Hepatocyte (in vitro differentiated cells): ENCODE data around the gene EYA4.

Source experiments
- EZH2phosphoT487 ChIP-seq: fragments of 200-600 bp; sonication (generic); IDR thresholded peaks from one replicate; pipeline ENCODE4 v1.6.1; 2018; ENCODE audit warnings: antibody characterized with exemption, mild to moderate bottlenecking, low read depth, moderate library complexity; ENCODE audit not compliant: unreplicated experiment, severe bottlenecking
- TF ChIP-seq, protein P1 (sequence below): fragments of 200-600 bp; sonication (generic); IDR thresholded peaks from 2 replicates; pipeline ENCODE4 v1.5.1; 2016; ENCODE audit warnings: antibody characterized with exemption, mild to moderate bottlenecking; ENCODE audit not compliant: poor library complexity

GRCh38 chr6:133208183-133208755 is 32.9 kb upstream of the EYA4 start:
- TF ChIP-seq, protein P1, sequence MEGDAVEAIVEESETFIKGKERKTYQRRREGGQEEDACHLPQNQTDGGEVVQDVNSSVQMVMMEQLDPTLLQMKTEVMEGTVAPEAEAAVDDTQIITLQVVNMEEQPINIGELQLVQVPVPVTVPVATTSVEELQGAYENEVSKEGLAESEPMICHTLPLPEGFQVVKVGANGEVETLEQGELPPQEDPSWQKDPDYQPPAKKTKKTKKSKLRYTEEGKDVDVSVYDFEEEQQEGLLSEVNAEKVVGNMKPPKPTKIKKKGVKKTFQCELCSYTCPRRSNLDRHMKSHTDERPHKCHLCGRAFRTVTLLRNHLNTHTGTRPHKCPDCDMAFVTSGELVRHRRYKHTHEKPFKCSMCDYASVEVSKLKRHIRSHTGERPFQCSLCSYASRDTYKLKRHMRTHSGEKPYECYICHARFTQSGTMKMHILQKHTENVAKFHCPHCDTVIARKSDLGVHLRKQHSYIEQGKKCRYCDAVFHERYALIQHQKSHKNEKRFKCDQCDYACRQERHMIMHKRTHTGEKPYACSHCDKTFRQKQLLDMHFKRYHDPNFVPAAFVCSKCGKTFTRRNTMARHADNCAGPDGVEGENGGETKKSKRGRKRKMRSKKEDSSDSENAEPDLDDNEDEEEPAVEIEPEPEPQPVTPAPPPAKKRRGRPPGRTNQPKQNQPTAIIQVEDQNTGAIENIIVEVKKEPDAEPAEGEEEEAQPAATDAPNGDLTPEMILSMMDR, result no peak
- TF ChIP-seq EZH2phosphoT487, result no peak
